HFFc6 (cell line): Measurements from ENCODE around the gene C4orf50. TPM values are rescaled to one million over a fixed set of nuclear protein-coding genes. Genes with fewer than 3 reads are reported as not detected.

Source experiments
- DNase-seq: peaks from one replicate; pipeline ENCODE4 v3.0.0-alpha.2; 2018
- H3K27ac Mint-ChIP-seq: 2 replicates; pipeline ENCODE4 v1.8.0; 2020; ENCODE audit warnings: mild to moderate bottlenecking, mixed read lengths
- H3K27me3 Mint-ChIP-seq: 2 replicates; pipeline ENCODE4 v1.8.0; 2021; ENCODE audit warnings: mild to moderate bottlenecking, moderate library complexity, mixed read lengths; ENCODE audit not compliant: insufficient read depth
- H3K36me3 Mint-ChIP-seq: 2 replicates; pipeline ENCODE4 v1.8.0; 2021; ENCODE audit warnings: low read depth, mixed read lengths
- H3K4me1 Mint-ChIP-seq: 2 replicates; pipeline ENCODE4 v1.8.0; 2020; ENCODE audit warnings: low read depth, mixed read lengths
- H3K4me3 Mint-ChIP-seq: 2 replicates; pipeline ENCODE4 v1.8.0; 2020; ENCODE audit warnings: mild to moderate bottlenecking, moderate library complexity, mixed read lengths
- H3K9me3 Mint-ChIP-seq: 2 replicates; pipeline ENCODE4 v1.8.0; 2020; ENCODE audit warnings: mild to moderate bottlenecking, mixed read lengths
- long read RNA-seq: library from polyadenylated mRNA; unstranded; transcript quantifications from one replicate; pipeline ENCODE4 v2.0.0, GENCODE V29; 2019
- total RNA-seq, 6 experiments: library from RNA; stranded (reverse); fragmentation: NEBNext Ultra II Directional; extraction: Animal tissue kit (Norgen Biotek cat#: 25700); gene quantifications; 2 replicates in 1 of 6; 3 replicates in 5 of 6; pipeline ENCODE4 v1.2.3, GENCODE V29; 2021
- TF ChIP-seq, protein P1 (sequence below): fragments of 200-600 bp; sonication (generic); IDR thresholded peaks from 2 replicates; pipeline ENCODE4 v1.5.0; 2021; ENCODE audit warnings: antibody characterized with exemption, mild to moderate bottlenecking

The C4orf50 gene
- total RNA-seq = not detected
- long read RNA-seq = 0 reads

GRCh38 chr4:6018331-6018730 lies at the start of gene C4orf50:
TSS of gene C4orf50 (minus strand) at chr4:6018431.
- Mint-ChIP-seq H3K9me3 (peaks cover 30% of the 10 kb centered on the region), H3K36me3 (no peaks in the 10 kb centered on the region)

GRCh38 chr4:6065934-6066590 lies 47.8 kb upstream of the C4orf50 start:
- H3K4me3 Mint-ChIP-seq = no peak overlapping the region
- no peaks in the 10 kb centered on the region for H3K4me1 Mint-ChIP-seq
- TF ChIP-seq, protein P1, sequence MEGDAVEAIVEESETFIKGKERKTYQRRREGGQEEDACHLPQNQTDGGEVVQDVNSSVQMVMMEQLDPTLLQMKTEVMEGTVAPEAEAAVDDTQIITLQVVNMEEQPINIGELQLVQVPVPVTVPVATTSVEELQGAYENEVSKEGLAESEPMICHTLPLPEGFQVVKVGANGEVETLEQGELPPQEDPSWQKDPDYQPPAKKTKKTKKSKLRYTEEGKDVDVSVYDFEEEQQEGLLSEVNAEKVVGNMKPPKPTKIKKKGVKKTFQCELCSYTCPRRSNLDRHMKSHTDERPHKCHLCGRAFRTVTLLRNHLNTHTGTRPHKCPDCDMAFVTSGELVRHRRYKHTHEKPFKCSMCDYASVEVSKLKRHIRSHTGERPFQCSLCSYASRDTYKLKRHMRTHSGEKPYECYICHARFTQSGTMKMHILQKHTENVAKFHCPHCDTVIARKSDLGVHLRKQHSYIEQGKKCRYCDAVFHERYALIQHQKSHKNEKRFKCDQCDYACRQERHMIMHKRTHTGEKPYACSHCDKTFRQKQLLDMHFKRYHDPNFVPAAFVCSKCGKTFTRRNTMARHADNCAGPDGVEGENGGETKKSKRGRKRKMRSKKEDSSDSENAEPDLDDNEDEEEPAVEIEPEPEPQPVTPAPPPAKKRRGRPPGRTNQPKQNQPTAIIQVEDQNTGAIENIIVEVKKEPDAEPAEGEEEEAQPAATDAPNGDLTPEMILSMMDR = no peak
- peaks cover 80% of the 10 kb centered on the region for H3K9me3 Mint-ChIP-seq
- no peak for DNase-seq
- peaks cover 6% of the 10 kb centered on the region for H3K27me3 Mint-ChIP-seq
- peaks cover 16% of the 10 kb centered on the region for H3K36me3 Mint-ChIP-seq
- H3K27ac Mint-ChIP-seq = no peak overlapping the region

More at GRCh38 chr4:6018331-6018730, at the start of gene C4orf50:
- H3K4me3 Mint-ChIP-seq = no peak within 1 kb of the TSS
- H3K27ac Mint-ChIP-seq = no peak within 1 kb of the TSS
- no peak for DNase-seq
- H3K27me3 Mint-ChIP-seq = peaks cover 1% of the 10 kb centered on the region; the same call in 1 of the 2 replicates
- no peaks in the 10 kb centered on the region for H3K4me1 Mint-ChIP-seq
- TF ChIP-seq, protein P1 = no peak

GRCh38 chr4:6065166-6065565 lies 46.9 kb upstream of the C4orf50 start:
- H3K4me1 Mint-ChIP-seq = no peaks in the 10 kb centered on the region
- TF ChIP-seq, protein P1 = no peak
- peaks cover 6% of the 10 kb centered on the region for H3K27me3 Mint-ChIP-seq
- peaks cover 18% of the 10 kb centered on the region for H3K36me3 Mint-ChIP-seq
- peaks cover 81% of the 10 kb centered on the region for H3K9me3 Mint-ChIP-seq
- no peak for DNase-seq
- H3K4me3 Mint-ChIP-seq = no peak overlapping the region
- H3K27ac Mint-ChIP-seq = no peak overlapping the region

DNA sequence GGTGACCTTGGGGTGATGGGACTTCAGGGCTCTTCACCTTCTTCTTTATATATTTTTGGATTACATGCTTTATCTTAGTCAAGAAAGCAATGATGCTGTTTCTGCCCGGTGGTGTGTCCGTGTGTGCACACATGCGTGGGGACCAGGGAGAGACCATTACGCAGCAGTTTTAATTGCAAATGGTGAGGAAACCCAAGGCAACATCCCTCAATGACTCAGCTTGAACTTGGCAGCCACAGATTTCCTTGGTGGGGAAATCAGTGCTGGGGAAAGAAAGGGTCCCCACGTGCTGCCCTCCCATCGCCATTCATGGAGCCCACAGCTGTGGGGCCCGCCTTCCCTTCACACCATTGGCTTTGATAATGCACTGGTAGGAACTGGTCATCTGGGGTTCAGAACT lies 46.2 kb upstream of the C4orf50 start:
- no peak overlapping the region for H3K27ac Mint-ChIP-seq
- peaks cover 80% of the 10 kb centered on the region for H3K9me3 Mint-ChIP-seq

GRCh38 chr4:6063684-6064083 lies 45.5 kb upstream of the C4orf50 start:
- peaks cover 6% of the 10 kb centered on the region; the same call in 1 of the 2 replicates for H3K27me3 Mint-ChIP-seq
- H3K4me3 Mint-ChIP-seq = no peak overlapping the region
- TF ChIP-seq, protein P1 = no peak
- H3K4me1 Mint-ChIP-seq = no peaks in the 10 kb centered on the region
- H3K27ac Mint-ChIP-seq = no peak overlapping the region
- H3K9me3 Mint-ChIP-seq = peaks cover 85% of the 10 kb centered on the region
- DNase-seq = no peak
- peaks cover 13% of the 10 kb centered on the region; the same call in 1 of the 2 replicates for H3K36me3 Mint-ChIP-seq

More for the DNA sequence above, 46.2 kb upstream of the C4orf50 start:
- TF ChIP-seq, protein P1 = no peak
- peaks cover 14% of the 10 kb centered on the region; the same call in 1 of the 2 replicates for H3K36me3 Mint-ChIP-seq
- no peak overlapping the region for H3K4me3 Mint-ChIP-seq
- peaks cover 6% of the 10 kb centered on the region; the same call in 1 of the 2 replicates for H3K27me3 Mint-ChIP-seq
- no peak for DNase-seq
- H3K4me1 Mint-ChIP-seq = no peaks in the 10 kb centered on the region
